ENCODE measurements around the gene COL27A1. TPM values are rescaled to one million over a fixed set of nuclear protein-coding genes. Genes with fewer than 3 reads are reported as not detected.

Gene COL27A1
- total and polyA plus RNA-seq, 9 of the 15 experiments (the other 6 are each of a cell fraction or from before 2014, with no cell fraction given) = 0.07 TPM; not detected in 8

GRCh38 chr9:114121227-114122135, 33.9 kb upstream of the COL27A1 start:
- intact Hi-C loops (cut with micrococcal nuclease) = no loop called here
- no peak overlapping the region for H3K27ac ChIP-seq (ENCODE audit: extremely low read depth, low read depth, low read length)
- no peak overlapping the region for H3K4me3 ChIP-seq
- H4K20me1 ChIP-seq (replicated peaks; ENCODE audit: control insufficient read depth, insufficient read depth, low read length) = no peaks in the 10 kb centered on the region
- DNase-seq (ENCODE audit: extremely low read depth in 1 of 4, low spot score in 3 of 4) = no peak
- H3K36me3 ChIP-seq (ENCODE audit: control insufficient read depth, insufficient read depth, low read length) = no peaks in the 10 kb centered on the region
- no peak overlapping the region for H3K4me2 ChIP-seq (ENCODE audit: insufficient read depth, low read length)
- H3K9ac ChIP-seq (ENCODE audit: insufficient read depth in 1 of 2, low read depth in 2 of 2, low read length in 2 of 2) = no peak overlapping the region; a peak in 1 of 4 replicates
- no peak overlapping the region for H2AFZ ChIP-seq (ENCODE audit: low read depth, low read length)
- CTCF ChIA-PET (ENCODE audit: low intra/inter-chr PET ratio) = no interaction called here
- peaks cover 8 to 34% of the 10 kb centered on the region in 2 experiments; a peak in 4 of 5 replicates for H3K27me3 ChIP-seq (ENCODE audit: control insufficient read depth in 2 of 2, insufficient read depth in 2 of 2, low read length in 2 of 2)
- H3K79me2 ChIP-seq (ENCODE audit: control insufficient read depth, insufficient read depth, low read length) = no peaks in the 10 kb centered on the region
- FAIRE-seq = no peak
- no peaks in the 10 kb centered on the region for H3K9me1 ChIP-seq (ENCODE audit: control insufficient read depth, insufficient read depth, low read length)
- POLR2A ChIA-PET = interaction anchor here (1.0 to 1.5 kb wide), 2 partner anchors 11 to 134 kb away, joined by 4 to 5 read pairs; no protein-coding TSS in a partner anchor
- H3K9me3 ChIP-seq (replicated peaks; ENCODE audit: control insufficient read depth, insufficient read depth, low read depth, low read length) = no peaks in the 10 kb centered on the region
- TF ChIP-seq NRF1 (conservative IDR thresholded peaks at IDR 0.05 in 1 of 2, IDR thresholded peaks at IDR 0.05 in 1 of 2) (no peak), C11orf30 (IDR thresholded peaks at IDR 0.05; ENCODE audit: low read depth) (peak; percentile 26)
- BruUV-seq (replicated peaks) = no TSS peak
- no peaks in the 10 kb centered on the region for H3K4me1 ChIP-seq (replicated peaks in 1 of 2; ENCODE audit: control insufficient read depth in 2 of 2, insufficient read depth in 2 of 2, low read length in 2 of 2)
- in situ Hi-C loops (cut with MboI) = no loop called here
- ATAC-seq = no peak
- WGBS (ENCODE audit: insufficient coverage, low coverage, missing lambda C conversion rate) = under 1% methylated on average over 16 of the region's 16 CpGs

Measured in K562 (cell line).